ENCODE measurements around the gene PFKL. TPM values are rescaled to one million over a fixed set of nuclear protein-coding genes. Genes with fewer than 3 reads are reported as not detected.
"Not testable (repeated sequence)": the region's sequence is repeated elsewhere in the genome, so short reads cannot be mapped to it uniquely, and the experiment has no call there.

Gene PFKL
- polyA plus RNA-seq, 1 experiment: 44.3 TPM

DNA sequence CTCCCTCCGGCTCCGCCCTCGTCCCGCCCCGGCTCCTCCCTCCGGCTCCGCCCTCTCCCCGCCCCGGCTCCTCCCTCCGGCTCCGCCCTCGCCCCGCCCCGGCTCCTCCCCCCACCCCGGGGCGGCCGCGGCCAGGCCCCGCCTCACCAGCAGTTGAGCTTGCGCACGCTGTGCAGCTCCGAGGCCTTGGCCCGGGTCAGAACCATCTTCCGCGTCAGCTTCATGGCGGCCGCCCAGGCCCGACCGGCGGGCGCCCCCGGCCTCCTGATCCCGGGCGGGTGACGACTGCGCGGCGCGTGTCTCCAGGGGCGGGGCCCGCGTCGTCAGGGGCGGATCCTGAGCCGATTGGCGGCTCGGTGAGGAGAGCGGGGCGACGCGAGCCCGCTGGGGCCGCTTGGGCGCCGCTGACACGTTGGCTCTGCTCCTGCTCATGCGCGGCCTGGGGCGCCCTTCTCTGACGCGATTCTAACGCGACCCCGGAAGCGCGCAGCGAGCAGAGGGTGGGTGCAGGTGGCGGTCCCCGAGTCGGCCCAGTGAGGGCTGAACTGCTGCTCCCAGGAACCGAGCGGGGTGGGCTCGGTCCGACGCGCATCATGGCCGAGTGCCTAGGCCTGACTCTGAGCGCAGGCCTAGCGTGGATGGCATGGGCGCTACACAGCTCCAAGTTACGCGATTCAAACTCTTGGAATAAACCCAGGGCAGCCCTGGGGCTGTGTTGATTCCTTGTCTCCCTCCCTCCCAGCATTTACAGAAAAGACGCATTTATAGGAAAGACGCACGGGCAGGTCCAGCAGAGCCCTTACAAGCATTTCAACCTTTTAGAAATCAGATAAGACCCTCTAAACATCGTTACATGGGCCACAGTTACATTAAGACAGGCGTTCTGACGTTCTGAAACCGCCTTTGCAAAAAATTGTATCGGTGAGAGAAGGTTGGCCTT lies 39.4 kb downstream of the PFKL start, which contains the start of gene CFAP410:
CFAP410 (minus strand) TSS at position 420 of the 940 bp plus-strand sequence; CDS start at position 224, 196 bp downstream.
- ChIA-PET POLR2A (interaction anchor here (0.7 to 1.4 kb wide), 3 partner anchors 14 to 35 kb away, joined by 3 to 4 read pairs (median 3); partner anchors contain the start of gene TRPM2), CTCF (interaction anchor here (0.6 to 1.9 kb wide), 3 partner anchors 42 to 193 kb away, joined by 5 to 8 read pairs (median 5); no protein-coding TSS in a partner anchor)
- Histone ChIP-seq H3K27ac (ENCODE audit: low read depth, low read length) (peak within 1 kb of the TSS; percentile 97), H3K9me3 (ENCODE audit: control insufficient read depth, insufficient read depth, low read length) (no peaks in the 10 kb centered on the region; the same call in 1 of the 2 replicates), H3K27me3 (ENCODE audit: control insufficient read depth, insufficient read depth, low read length) (peaks cover 5% of the 10 kb centered on the region), H3K4me3 (ENCODE audit: low read depth, low read length) (peak within 1 kb of the TSS; percentile 95)
- no peak for TF ChIP-seq CTCF (IDR thresholded peaks at IDR 0.05; ENCODE audit: low read depth, low read length)
- DNase-seq (ENCODE audit: low read depth, low spot score): peak; percentile 89

- H3K4me3 ChIP-seq (ENCODE audit: low read depth, low read length); CTCF ChIA-PET; DNase-seq (ENCODE audit: low read depth, low spot score); H3K27ac ChIP-seq (ENCODE audit: low read depth, low read length); POLR2A ChIA-PET; H3K9me3 ChIP-seq (ENCODE audit: control insufficient read depth, insufficient read depth, low read length): not testable (repeated sequence)
- H3K27me3 ChIP-seq (ENCODE audit: control insufficient read depth, insufficient read depth, low read length): peaks cover 10% of the 10 kb centered on the region
These were observed 42.0 kb downstream of the PFKL start for GRCh38 chr21:44341726-44342458.

DNA sequence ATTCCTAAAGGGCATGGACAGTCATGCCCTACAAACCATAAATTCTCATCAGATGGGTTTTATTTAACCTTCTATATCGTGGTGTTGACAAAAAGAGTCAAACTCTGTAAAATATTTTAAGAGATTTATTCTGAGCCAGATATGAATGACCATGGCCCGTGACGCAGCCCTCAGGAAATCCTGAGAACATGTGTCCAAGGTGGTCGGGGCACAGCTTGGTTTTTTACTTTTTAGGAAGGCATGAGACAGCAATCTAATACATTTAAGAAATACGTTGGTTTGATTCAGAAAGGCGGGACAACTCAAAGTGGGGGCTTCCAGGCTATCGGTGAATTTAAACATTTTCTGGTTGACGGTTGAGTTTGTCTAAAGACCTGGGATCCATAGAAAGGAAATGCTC lies 43.1 kb downstream of the PFKL start:
- CTCF ChIA-PET; H3K9me3 ChIP-seq (ENCODE audit: control insufficient read depth, insufficient read depth, low read length); POLR2A ChIA-PET; H3K27ac ChIP-seq (ENCODE audit: low read depth, low read length); H3K4me3 ChIP-seq (ENCODE audit: low read depth, low read length); DNase-seq (ENCODE audit: low read depth, low spot score): not testable (repeated sequence)
- peaks cover 12% of the 10 kb centered on the region for H3K27me3 ChIP-seq (ENCODE audit: control insufficient read depth, insufficient read depth, low read length)

GRCh38 chr21:44344541-44345183 lies 44.8 kb downstream of the PFKL start:
- Histone ChIP-seq H3K27ac (ENCODE audit: low read depth, low read length) (no peak overlapping the region), H3K4me3 (ENCODE audit: low read depth, low read length) (no peak overlapping the region), H3K9me3 (ENCODE audit: control insufficient read depth, insufficient read depth, low read length) (no peaks in the 10 kb centered on the region; the same call in 1 of the 2 replicates), H3K27me3 (ENCODE audit: control insufficient read depth, insufficient read depth, low read length) (peaks cover 24% of the 10 kb centered on the region)
- DNase-seq (ENCODE audit: low read depth, low spot score): no peak
- no peak for TF ChIP-seq CTCF (IDR thresholded peaks at IDR 0.05; ENCODE audit: low read depth, low read length)
- POLR2A ChIA-PET: interaction anchor here (0.6 kb wide), 1 partner anchor 193 kb away, joined by 4 read pairs; no protein-coding TSS in a partner anchor
- CTCF ChIA-PET: interaction anchor here (1.0 kb wide), 1 partner anchor 448 kb away, joined by 3 read pairs; no protein-coding TSS in a partner anchor

- H3K27ac ChIP-seq (ENCODE audit: low read depth, low read length): no peak overlapping the region
- TF ChIP-seq CTCF (IDR thresholded peaks at IDR 0.05; ENCODE audit: low read depth, low read length): no peak
- no peak overlapping the region for H3K4me3 ChIP-seq (ENCODE audit: low read depth, low read length)
- no peak for DNase-seq (ENCODE audit: low read depth, low spot score)
- no peaks in the 10 kb centered on the region; the same call in 1 of the 2 replicates for H3K9me3 ChIP-seq (ENCODE audit: control insufficient read depth, insufficient read depth, low read length)
- ChIA-PET POLR2A (no interaction called here), CTCF (no interaction called here)
- peaks cover 24% of the 10 kb centered on the region for H3K27me3 ChIP-seq (ENCODE audit: control insufficient read depth, insufficient read depth, low read length)
These were observed 45.6 kb downstream of the PFKL start for GRCh38 chr21:44345495-44345894.
